ENCODE results near the gene PDIA3.
A peak's percentile ranks its signal among the peaks of the same experiment; 100 is the strongest.
"Not testable (repeated sequence)": the region's sequence is repeated elsewhere in the genome, so short reads cannot be mapped to it uniquely, and the experiment has no call there.

The PDIA3 gene

DNA sequence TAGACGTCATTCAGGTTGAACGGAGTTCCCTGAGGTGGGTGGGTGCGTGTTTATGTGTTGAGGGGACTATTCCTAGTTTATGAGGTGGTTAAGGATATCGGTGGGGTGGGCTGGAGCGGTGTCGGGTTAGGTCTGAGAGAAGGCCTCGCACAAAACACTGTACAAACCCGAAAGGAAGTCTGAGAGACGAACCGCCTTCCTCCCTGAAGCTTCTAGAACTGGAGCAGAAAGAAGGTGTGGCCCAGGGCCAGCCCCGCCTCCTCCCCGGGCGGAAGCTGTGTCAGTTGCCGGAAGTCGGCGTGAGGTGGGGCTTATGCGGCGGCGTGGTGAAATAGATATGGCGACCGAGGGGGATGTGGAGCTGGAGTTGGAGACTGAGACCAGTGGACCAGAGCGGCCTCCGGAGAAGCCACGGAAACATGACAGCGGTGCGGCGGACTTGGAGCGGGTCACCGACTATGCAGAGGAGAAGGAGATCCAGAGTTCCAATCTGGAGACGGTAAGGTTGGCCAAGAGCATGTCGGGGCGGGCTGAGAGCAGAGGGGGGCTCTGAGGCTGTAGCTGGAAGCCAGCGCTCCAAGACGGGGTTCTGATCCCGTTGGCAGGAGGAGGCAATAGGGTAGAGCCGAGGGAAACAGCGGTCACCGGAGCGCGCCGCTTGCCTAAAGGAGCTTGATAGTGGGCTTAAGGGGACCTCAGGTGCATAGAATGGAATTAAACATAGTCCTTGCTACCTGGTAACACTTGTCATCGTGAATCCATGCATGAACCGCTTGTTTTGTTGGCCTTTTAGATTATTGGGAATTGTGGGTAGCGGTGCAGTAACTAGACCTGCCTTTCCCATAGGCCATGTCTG lies 54.3 kb downstream of the PDIA3 start, which contains the start of gene HYPK:
TSS of gene HYPK (plus strand) at position 314 of the 856 bp plus-strand sequence. CDS start at position 338, 24 bp downstream.
- H3K36me3 ChIP-seq (replicated peaks) = peaks cover 65% of the 10 kb centered on the region

DNA sequence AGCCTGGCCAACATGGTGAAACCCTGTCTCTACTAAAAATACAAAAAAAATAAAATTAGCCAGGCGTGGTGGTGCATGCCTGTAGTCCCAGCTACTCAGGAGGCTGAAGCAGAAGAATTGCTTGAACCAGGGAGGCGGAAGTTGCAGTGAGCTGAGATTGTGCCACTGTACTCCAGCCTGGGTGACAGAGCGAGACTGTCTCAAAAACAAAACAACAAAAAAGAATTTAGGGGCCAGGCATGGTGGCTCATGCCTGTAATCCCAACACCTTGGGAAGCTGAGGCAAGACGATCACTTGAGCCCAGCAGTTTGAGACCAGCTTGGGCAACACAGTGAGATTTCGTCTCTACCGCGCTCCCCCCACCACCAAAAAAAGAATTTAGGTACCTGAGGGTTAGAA lies 56.4 kb downstream of the PDIA3 start:
- H3K27ac ChIP-seq; H3K27me3 ChIP-seq (replicated peaks); in situ Hi-C loops (cut with HindIII; ENCODE audit: low pct_ligation_motif_present, low sequenced_read_pairs); H3K4me3 ChIP-seq (ENCODE audit: low read depth, low read length); DNase-seq: not testable (repeated sequence)
- peaks cover 64% of the 10 kb centered on the region for H3K36me3 ChIP-seq (replicated peaks)

More for the DNA sequence above, 54.3 kb downstream of the PDIA3 start, which contains the start of gene HYPK:
- Histone ChIP-seq H3K4me3 (ENCODE audit: low read depth, low read length) (peak within 1 kb of the TSS; percentile 97), H3K27me3 (replicated peaks) (no peaks in the 10 kb centered on the region), H3K27ac (peak within 1 kb of the TSS; percentile 63)
- peak; percentile 89 for DNase-seq
- in situ Hi-C loops (cut with HindIII; ENCODE audit: low pct_ligation_motif_present, low sequenced_read_pairs) = no loop called here
- TF ChIP-seq, protein P1, sequence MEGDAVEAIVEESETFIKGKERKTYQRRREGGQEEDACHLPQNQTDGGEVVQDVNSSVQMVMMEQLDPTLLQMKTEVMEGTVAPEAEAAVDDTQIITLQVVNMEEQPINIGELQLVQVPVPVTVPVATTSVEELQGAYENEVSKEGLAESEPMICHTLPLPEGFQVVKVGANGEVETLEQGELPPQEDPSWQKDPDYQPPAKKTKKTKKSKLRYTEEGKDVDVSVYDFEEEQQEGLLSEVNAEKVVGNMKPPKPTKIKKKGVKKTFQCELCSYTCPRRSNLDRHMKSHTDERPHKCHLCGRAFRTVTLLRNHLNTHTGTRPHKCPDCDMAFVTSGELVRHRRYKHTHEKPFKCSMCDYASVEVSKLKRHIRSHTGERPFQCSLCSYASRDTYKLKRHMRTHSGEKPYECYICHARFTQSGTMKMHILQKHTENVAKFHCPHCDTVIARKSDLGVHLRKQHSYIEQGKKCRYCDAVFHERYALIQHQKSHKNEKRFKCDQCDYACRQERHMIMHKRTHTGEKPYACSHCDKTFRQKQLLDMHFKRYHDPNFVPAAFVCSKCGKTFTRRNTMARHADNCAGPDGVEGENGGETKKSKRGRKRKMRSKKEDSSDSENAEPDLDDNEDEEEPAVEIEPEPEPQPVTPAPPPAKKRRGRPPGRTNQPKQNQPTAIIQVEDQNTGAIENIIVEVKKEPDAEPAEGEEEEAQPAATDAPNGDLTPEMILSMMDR (IDR thresholded peaks at IDR 0.05; ENCODE audit: low read depth, low read length, missing control alignments) = no peak

DNA sequence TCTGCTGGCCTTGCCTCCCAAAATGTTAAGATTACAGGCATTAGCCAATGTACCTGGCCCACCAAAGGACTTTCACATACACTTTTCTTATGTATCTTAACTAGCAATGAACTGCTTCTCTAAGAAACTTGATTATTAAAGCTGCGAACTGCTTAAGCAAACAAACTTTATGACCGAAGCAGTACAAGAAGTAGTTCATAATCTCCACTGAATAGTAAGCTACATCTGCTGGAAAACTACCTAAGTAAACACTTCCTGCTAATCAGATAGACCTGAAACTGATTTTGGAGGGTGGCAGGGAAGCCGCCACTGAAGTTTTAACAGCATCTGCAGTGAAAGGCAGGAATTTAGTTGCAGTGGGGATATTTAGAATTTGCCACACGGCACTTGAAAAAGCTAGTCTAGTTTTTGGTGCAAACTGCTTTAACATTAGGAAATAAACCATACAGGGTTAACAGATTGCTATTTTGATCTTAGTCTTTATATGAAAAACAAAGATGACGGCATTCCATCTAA lies 62.3 kb downstream of the PDIA3 start:
- Histone ChIP-seq H3K4me3 (ENCODE audit: low read depth, low read length) (no peak overlapping the region), H3K27me3 (replicated peaks) (no peaks in the 10 kb centered on the region), H3K27ac (no peak overlapping the region), H3K36me3 (replicated peaks) (peaks cover 73% of the 10 kb centered on the region)
- no peak for DNase-seq
- TF ChIP-seq, protein P1 (IDR thresholded peaks at IDR 0.05; ENCODE audit: low read depth, low read length, missing control alignments) = no peak
- in situ Hi-C loops (cut with HindIII; ENCODE audit: low pct_ligation_motif_present, low sequenced_read_pairs) = no loop called here

DNA sequence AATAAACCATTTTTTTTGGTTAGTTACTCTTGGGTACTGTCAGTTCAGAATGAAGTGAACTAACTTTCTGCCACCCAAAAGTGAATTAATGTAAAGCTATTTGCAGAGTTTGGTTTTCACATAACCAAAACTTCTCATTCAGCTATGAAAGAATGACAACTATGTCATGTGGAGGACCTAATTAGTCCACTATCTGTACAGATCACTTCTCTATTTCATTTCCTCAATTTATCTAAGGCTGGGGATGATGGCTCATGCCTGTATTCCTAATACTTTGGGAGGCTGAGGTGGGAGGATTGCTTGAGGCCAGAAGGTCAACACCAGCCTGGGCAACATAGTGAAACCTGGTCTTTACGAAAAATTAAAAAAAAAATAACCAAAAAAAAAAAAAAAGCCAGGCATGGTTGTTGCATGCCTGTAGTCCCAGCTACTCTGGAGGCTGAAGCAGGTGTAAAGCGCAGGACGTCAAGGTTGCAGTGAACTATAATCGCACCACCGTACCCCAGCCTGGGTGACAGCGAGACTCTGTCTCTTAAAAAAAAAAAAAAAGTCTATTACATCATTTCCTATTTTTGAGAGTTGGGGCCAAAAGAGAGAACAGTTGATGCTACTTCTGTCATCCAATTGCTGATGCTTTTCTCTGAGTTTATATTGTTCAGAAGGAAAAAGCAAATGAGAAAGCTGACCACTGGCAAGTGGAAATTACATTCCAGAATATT lies 62.9 kb downstream of the PDIA3 start:
- Histone ChIP-seq H3K36me3 (replicated peaks) (peaks cover 74% of the 10 kb centered on the region), H3K4me3 (ENCODE audit: low read depth, low read length) (no peak overlapping the region), H3K27me3 (replicated peaks) (no peaks in the 10 kb centered on the region), H3K27ac (no peak overlapping the region)
- TF ChIP-seq, protein P1 (IDR thresholded peaks at IDR 0.05; ENCODE audit: low read depth, low read length, missing control alignments) = no peak
- in situ Hi-C loops (cut with HindIII; ENCODE audit: low pct_ligation_motif_present, low sequenced_read_pairs) = no loop called here
- no peak for DNase-seq

- DNase-seq; in situ Hi-C loops (cut with HindIII; ENCODE audit: low pct_ligation_motif_present, low sequenced_read_pairs); H3K4me3 ChIP-seq (ENCODE audit: low read depth, low read length); H3K27me3 ChIP-seq (replicated peaks); H3K27ac ChIP-seq: not testable (repeated sequence)
- H3K36me3 ChIP-seq (replicated peaks) = peaks cover 56% of the 10 kb centered on the region
Observed at GRCh38 chr15:43815064-43815463, 68.8 kb downstream of the PDIA3 start.

DNA sequence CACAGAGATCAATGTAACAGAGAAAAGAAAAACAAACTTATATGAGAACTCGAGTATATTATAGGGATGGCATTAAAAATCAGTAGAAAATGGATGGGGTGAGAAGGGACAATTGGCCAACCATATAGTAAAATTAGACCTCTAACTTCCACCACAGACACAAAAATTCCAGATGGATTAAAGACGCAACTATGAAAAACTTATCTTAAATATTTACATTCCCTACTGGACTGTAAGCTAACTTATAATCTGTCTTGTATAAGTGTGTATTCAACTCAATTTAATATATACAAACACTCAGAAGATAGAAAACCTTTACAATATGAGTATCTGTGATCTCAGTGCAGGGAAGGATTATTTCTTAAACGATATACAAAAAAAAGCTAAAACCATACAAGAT lies 75.3 kb downstream of the PDIA3 start:
- H3K27ac ChIP-seq = no peak overlapping the region
- peaks cover 9% of the 10 kb centered on the region for H3K36me3 ChIP-seq (replicated peaks)
- TF ChIP-seq, protein P1 (IDR thresholded peaks at IDR 0.05; ENCODE audit: low read depth, low read length, missing control alignments) = no peak
- no peak overlapping the region for H3K4me3 ChIP-seq (ENCODE audit: low read depth, low read length)
- in situ Hi-C loops (cut with HindIII; ENCODE audit: low pct_ligation_motif_present, low sequenced_read_pairs) = no loop called here
- DNase-seq = no peak
- no peaks in the 10 kb centered on the region for H3K27me3 ChIP-seq (replicated peaks)
